GM18861 (cell line): Measurements from ENCODE around the gene HIRA.
"Not testable (repeated sequence)": the region's sequence is repeated elsewhere in the genome, so short reads cannot be mapped to it uniquely, and the experiment has no call there.

Source experiments
- ATAC-seq: cut with Tn5 transposase; IDR thresholded peaks from one replicate; pipeline ENCODE4 v1.9.1; 2021; ENCODE audit not compliant: unreplicated experiment

HIRA gene

GRCh38 chr22:19445279-19445982 lies 13.9 kb upstream of the HIRA start:
- not testable (repeated sequence) for ATAC-seq

GRCh38 chr22:19443544-19444211 lies 12.1 kb upstream of the HIRA start:
- ATAC-seq: no peak

GRCh38 chr22:19442166-19442565 lies 10.6 kb upstream of the HIRA start:
- ATAC-seq: no peak

- ATAC-seq: no peak
Measured at GRCh38 chr22:19440411-19441195, 9.1 kb upstream of the HIRA start.

GRCh38 chr22:19438298-19438697 lies 6.8 kb upstream of the HIRA start:
- ATAC-seq: no peak

- ATAC-seq: not testable (repeated sequence)
Measured at GRCh38 chr22:19436444-19437161, 5.1 kb upstream of the HIRA start.

GRCh38 chr22:19434829-19435580 lies 3.5 kb upstream of the HIRA start:
- no peak for ATAC-seq

- no peak for ATAC-seq
Measured at GRCh38 chr22:19434401-19434800, 2.9 kb upstream of the HIRA start.

- peak; percentile 72 for ATAC-seq
Measured at GRCh38 chr22:19432133-19432851, 759 bp upstream of the HIRA start, which contains the start of gene MRPL40. TSS of gene MRPL40 (plus strand) at chr22:19432545. CDS start at chr22:19432555, 10 bp downstream.

GRCh38 chr22:19430890-19431541 lies 517 bp downstream of the HIRA start:
- ATAC-seq: no peak

- no peak for ATAC-seq
Measured at GRCh38 chr22:19429950-19430889, 1.3 kb downstream of the HIRA start.

- ATAC-seq: no peak
Measured at GRCh38 chr22:19424186-19424500, 7.4 kb downstream of the HIRA start.

- ATAC-seq: no peak
Measured at GRCh38 chr22:19422440-19423301, 8.9 kb downstream of the HIRA start.

GRCh38 chr22:19420321-19420720 lies 11.2 kb downstream of the HIRA start:
- ATAC-seq: no peak

GRCh38 chr22:19419464-19420178 lies 11.9 kb downstream of the HIRA start:
- no peak for ATAC-seq

- no peak for ATAC-seq
Measured at GRCh38 chr22:19419086-19419463, 12.5 kb downstream of the HIRA start.

- no peak for ATAC-seq
Measured at GRCh38 chr22:19412923-19413322, 18.6 kb downstream of the HIRA start.
